Measurements from ENCODE around the gene PTBP1. TPM values are rescaled to one million over a fixed set of nuclear protein-coding genes. Genes with fewer than 3 reads are reported as not detected.

PTBP1 gene
- total RNA-seq, 4 donors from 2014 or later, result 139 to 167 (median 156) TPM

- TF ChIP-seq CTCF (IDR thresholded peaks at IDR 0.05), result no peak
- TF ChIP-seq POLR2A (IDR thresholded peaks at IDR 0.05), result no peak
- Histone ChIP-seq H3K27me3 (no peaks in the 10 kb centered on the region), H3K9me3 (no peaks in the 10 kb centered on the region), H3K4me1 (peaks cover 61 to 80% (median 64%) of the 10 kb centered on the region in 3 donors), H3K27ac (peak overlapping the region; percentile 95 to 100 (median 100)), H3K36me3 (peaks cover 8 to 50% (median 10%) of the 10 kb centered on the region in 3 donors), H3K4me3 (peak overlapping the region; percentile 84 to 99 (median 96))
- no peak for DNase-seq
- intact Hi-C loops (cut with DNase I), result no loop called here
- 7% methylated on average over 20 of the region's 28 CpGs; no CpG with 5 or more reads in 1 of the 2 donors for WGBS, 2 donors
Measured at GRCh38 chr19:799076-799881, 2.0 kb downstream of the PTBP1 start.

- DNase-seq, result no peak
- H3K27ac ChIP-seq, result peak overlapping the region; percentile 95 to 100 (median 100)
- peaks cover 60 to 86% (median 62%) of the 10 kb centered on the region in 3 donors for H3K4me1 ChIP-seq
- intact Hi-C loops (cut with DNase I), result no loop called here
- no peaks in the 10 kb centered on the region for H3K9me3 ChIP-seq
- no peaks in the 10 kb centered on the region for H3K27me3 ChIP-seq
- H3K36me3 ChIP-seq, result peaks cover 20 to 62% (median 22%) of the 10 kb centered on the region in 3 donors
- 0 to 19% methylated on average over 4 to 9 of the region's 17 CpGs for WGBS, 2 donors
- H3K4me3 ChIP-seq, result peak overlapping the region; percentile 13 to 99 (median 70)
- TF ChIP-seq CTCF (IDR thresholded peaks at IDR 0.05) (no peak), POLR2A (IDR thresholded peaks at IDR 0.05) (no peak)
Measured at GRCh38 chr19:800360-801029, 3.2 kb downstream of the PTBP1 start.

GRCh38 chr19:801030-801860, 4.0 kb downstream of the PTBP1 start:
- no peak for TF ChIP-seq POLR2A (IDR thresholded peaks at IDR 0.05)
- no peak for TF ChIP-seq CTCF (IDR thresholded peaks at IDR 0.05)
- peak overlapping the region; percentile 95 to 100 (median 100) for H3K27ac ChIP-seq
- intact Hi-C loops (cut with DNase I), result no loop called here
- H3K36me3 ChIP-seq, result peaks cover 27 to 70% (median 30%) of the 10 kb centered on the region in 3 donors
- H3K4me3 ChIP-seq, result peak overlapping the region; percentile 13 to 99 (median 70)
- no peak for DNase-seq
- H3K4me1 ChIP-seq, result peaks cover 53 to 86% (median 55%) of the 10 kb centered on the region in 3 donors
- H3K9me3 ChIP-seq, result no peaks in the 10 kb centered on the region
- H3K27me3 ChIP-seq, result no peaks in the 10 kb centered on the region
- 10 to 25% methylated on average over 4 to 8 of the region's 29 CpGs for WGBS, 2 donors

GRCh38 chr19:801861-802497, 4.7 kb downstream of the PTBP1 start:
- Histone ChIP-seq H3K4me1 (peaks cover 50 to 88% (median 52%) of the 10 kb centered on the region in 3 donors), H3K27ac (peak overlapping the region; percentile 95 to 100 (median 100)), H3K36me3 (peaks cover 35 to 77% (median 37%) of the 10 kb centered on the region in 3 donors), H3K27me3 (no peaks in the 10 kb centered on the region), H3K4me3 (peak overlapping the region in 3 of 4 donors; percentile 55 to 99 (median 84)), H3K9me3 (no peaks in the 10 kb centered on the region)
- intact Hi-C loops (cut with DNase I), result no loop called here
- DNase-seq, result no peak
- WGBS, 2 donors, result 0 to 22% methylated on average over 1 to 17 of the region's 23 CpGs
- TF ChIP-seq POLR2A (IDR thresholded peaks at IDR 0.05) (no peak), CTCF (IDR thresholded peaks at IDR 0.05) (no peak)

Data from esophagus squamous epithelium (tissue), 5 donors.